Activated CD4-positive, alpha-beta T cell treated with anti-CD3 and anti-CD28 coated beads for 36 hours (primary cell): Measurements from ENCODE around the gene SOX2. TPM values are rescaled to one million over a fixed set of nuclear protein-coding genes. Genes with fewer than 3 reads are reported as not detected.

Experiments used
- ATAC-seq: fragments of 200-7000 bp; cut with Tn5 transposase; one replicate; pipeline ENCODE4 v1.10.0; 2021; ENCODE audit warnings: mild to moderate bottlenecking, moderate library complexity
- CTCF ChIA-PET: fragments of 350-600 bp; sonication (Branson Sonifier 250); formaldehyde crosslinking; loops from one replicate; lab custom pipeline; 2021; ENCODE audit warnings: antibody characterized with exemption; lab: Charles Lee
- POLR2A ChIA-PET: fragments of 350-600 bp; sonication (Branson Sonifier 250); formaldehyde crosslinking; loops from one replicate; lab custom pipeline; 2021; ENCODE audit warnings: antibody characterized with exemption, inconsistent platforms; lab: Charles Lee
- DNase-seq: peaks from one replicate; pipeline ENCODE4 v3.0.0-alpha.2; 2020
- H3K27ac Mint-ChIP-seq: one replicate; pipeline ENCODE4 v1.8.0; 2021; ENCODE audit warnings: mixed read lengths
- H3K27me3 Mint-ChIP-seq: one replicate; pipeline ENCODE4 v1.8.0; 2021; ENCODE audit warnings: mixed read lengths
- H3K36me3 Mint-ChIP-seq: one replicate; pipeline ENCODE4 v1.8.0; 2021; ENCODE audit warnings: low read depth, mixed read lengths
- H3K4me1 Mint-ChIP-seq: one replicate; pipeline ENCODE4 v1.8.0; 2021; ENCODE audit warnings: mixed read lengths
- H3K4me3 Mint-ChIP-seq: one replicate; pipeline ENCODE4 v1.8.0; 2021; ENCODE audit warnings: mild to moderate bottlenecking, moderate library complexity, mixed read lengths
- H3K9me3 Mint-ChIP-seq: one replicate; pipeline ENCODE4 v1.8.0; 2021; ENCODE audit warnings: low read depth, mixed read lengths
- intact Hi-C, 2 experiments: fragments of 100-400 bp; cut with DNase I in 1 of 2; cut with micrococcal nuclease in 1 of 2; formaldehyde crosslinking; loops; one replicate each; pipeline versions ENCODE4 v1.14.2 to v1.15.1; 2022 to 2024; cut with DNase I, micrococcal nuclease
- total RNA-seq, 2 experiments: library from RNA; stranded (reverse); gene quantifications; one replicate each; pipeline ENCODE4 v1.2.3, GENCODE V29; 2021

Gene SOX2
- total RNA-seq, 2 experiments from 2014 or later, result not detected

GRCh38 chr3:181725131-181725731 lies 13.5 kb downstream of the SOX2 start:
- CTCF ChIA-PET, result no interaction called here
- no peak for DNase-seq
- peaks cover 12% of the 10 kb centered on the region for H3K4me1 Mint-ChIP-seq
- H3K27me3 Mint-ChIP-seq, result peaks cover 89% of the 10 kb centered on the region
- peaks cover 16% of the 10 kb centered on the region for H3K36me3 Mint-ChIP-seq
- no peak for ATAC-seq
- peaks cover 18% of the 10 kb centered on the region for H3K9me3 Mint-ChIP-seq
- H3K4me3 Mint-ChIP-seq, result no peak overlapping the region
- intact Hi-C loops, result loop anchor here in 1 of 2 experiments (5.0 kb wide), 1 partner anchor 957 kb away; no protein-coding TSS in a partner anchor
- POLR2A ChIA-PET, result no interaction called here
- no peak overlapping the region for H3K27ac Mint-ChIP-seq

GRCh38 chr3:181725830-181726229 lies 14.1 kb downstream of the SOX2 start:
- Mint-ChIP-seq H3K27me3 (peaks cover 90% of the 10 kb centered on the region), H3K36me3 (peaks cover 16% of the 10 kb centered on the region), H3K4me3 (no peak overlapping the region), H3K4me1 (peaks cover 12% of the 10 kb centered on the region), H3K27ac (no peak overlapping the region), H3K9me3 (peaks cover 18% of the 10 kb centered on the region)
- POLR2A ChIA-PET, result no interaction called here
- CTCF ChIA-PET, result no interaction called here
- ATAC-seq (no peak), DNase-seq (no peak)
- intact Hi-C loops, result loop anchor here (2.0 to 5.0 kb wide), 2 partner anchors 13 to 956 kb away; no protein-coding TSS in a partner anchor

- CTCF ChIA-PET, result interaction anchor here (3.3 kb wide), 1 partner anchor 25 kb away, joined by 16 read pairs; no protein-coding TSS in a partner anchor
- Mint-ChIP-seq H3K27me3 (peaks cover 88% of the 10 kb centered on the region), H3K36me3 (peaks cover 16% of the 10 kb centered on the region), H3K27ac (no peak overlapping the region), H3K4me3 (peak overlapping the region; percentile 35), H3K9me3 (peaks cover 18% of the 10 kb centered on the region), H3K4me1 (peaks cover 12% of the 10 kb centered on the region)
- DNase-seq (no peak), ATAC-seq (no peak)
- POLR2A ChIA-PET, result no interaction called here
- intact Hi-C loops, result loop anchor here (2.0 to 5.0 kb wide), 2 partner anchors 14 to 956 kb away; no protein-coding TSS in a partner anchor
Observed at GRCh38 chr3:181726351-181727330, 14.9 kb downstream of the SOX2 start.

- intact Hi-C loops, result loop anchor here (2.0 to 5.0 kb wide), 2 partner anchors 15 to 955 kb away; no protein-coding TSS in a partner anchor
- Mint-ChIP-seq H3K9me3 (peaks cover 15% of the 10 kb centered on the region), H3K36me3 (peaks cover 13% of the 10 kb centered on the region), H3K4me3 (peak overlapping the region; percentile 35), H3K4me1 (peaks cover 12% of the 10 kb centered on the region), H3K27me3 (peaks cover 82% of the 10 kb centered on the region), H3K27ac (no peak overlapping the region)
- no peak for DNase-seq
- POLR2A ChIA-PET, result no interaction called here
- CTCF ChIA-PET, result interaction anchor here (1.2 to 3.3 kb wide), 2 partner anchors 19 to 26 kb away, joined by 3 to 16 read pairs; no protein-coding TSS in a partner anchor
- ATAC-seq, result no peak
Observed at GRCh38 chr3:181727341-181728032, 15.8 kb downstream of the SOX2 start.

GRCh38 chr3:181728470-181729340 lies 17.0 kb downstream of the SOX2 start:
- ATAC-seq, result no peak
- ChIA-PET CTCF (interaction anchor here (1.2 to 3.3 kb wide), 2 partner anchors 20 to 27 kb away, joined by 3 to 16 read pairs; no protein-coding TSS in a partner anchor), POLR2A (no interaction called here)
- intact Hi-C loops, result loop anchor here in 1 of 2 experiments (5.0 kb wide), 1 partner anchor 954 kb away; no protein-coding TSS in a partner anchor
- H3K4me1 Mint-ChIP-seq, result peaks cover 12% of the 10 kb centered on the region
- H3K36me3 Mint-ChIP-seq, result peaks cover 11% of the 10 kb centered on the region
- peaks cover 7% of the 10 kb centered on the region for H3K9me3 Mint-ChIP-seq
- H3K27me3 Mint-ChIP-seq, result peaks cover 72% of the 10 kb centered on the region
- no peak overlapping the region for H3K4me3 Mint-ChIP-seq
- H3K27ac Mint-ChIP-seq, result no peak overlapping the region
- no peak for DNase-seq

GRCh38 chr3:181729341-181729869 lies 17.7 kb downstream of the SOX2 start:
- POLR2A ChIA-PET, result no interaction called here
- DNase-seq (no peak), ATAC-seq (no peak)
- intact Hi-C loops, result loop anchor here in 1 of 2 experiments (5.0 kb wide), 1 partner anchor 953 kb away; no protein-coding TSS in a partner anchor
- H3K36me3 Mint-ChIP-seq, result peaks cover 6% of the 10 kb centered on the region
- H3K27me3 Mint-ChIP-seq, result peaks cover 65% of the 10 kb centered on the region
- peaks cover 10% of the 10 kb centered on the region for H3K4me1 Mint-ChIP-seq
- no peak overlapping the region for H3K27ac Mint-ChIP-seq
- H3K9me3 Mint-ChIP-seq, result peaks cover 2% of the 10 kb centered on the region
- no peak overlapping the region for H3K4me3 Mint-ChIP-seq
- CTCF ChIA-PET, result interaction anchor here (3.3 kb wide), 1 partner anchor 28 kb away, joined by 16 read pairs; no protein-coding TSS in a partner anchor

- peaks cover 60% of the 10 kb centered on the region for H3K27me3 Mint-ChIP-seq
- ChIA-PET CTCF (interaction anchor here (3.3 kb wide), 1 partner anchor 29 kb away, joined by 16 read pairs; no protein-coding TSS in a partner anchor), POLR2A (no interaction called here)
- no peak overlapping the region for H3K27ac Mint-ChIP-seq
- intact Hi-C loops, result no loop called here
- no peaks in the 10 kb centered on the region for H3K9me3 Mint-ChIP-seq
- ATAC-seq (no peak), DNase-seq (no peak)
- peaks cover 2% of the 10 kb centered on the region for H3K36me3 Mint-ChIP-seq
- peaks cover 9% of the 10 kb centered on the region for H3K4me1 Mint-ChIP-seq
- H3K4me3 Mint-ChIP-seq, result no peak overlapping the region
Observed at GRCh38 chr3:181730316-181730715, 18.6 kb downstream of the SOX2 start.

- CTCF ChIA-PET, result no interaction called here
- DNase-seq (no peak), ATAC-seq (no peak)
- Mint-ChIP-seq H3K27ac (no peak overlapping the region), H3K36me3 (peaks cover 2% of the 10 kb centered on the region), H3K9me3 (no peaks in the 10 kb centered on the region), H3K27me3 (peaks cover 55% of the 10 kb centered on the region), H3K4me1 (peaks cover 9% of the 10 kb centered on the region), H3K4me3 (no peak overlapping the region)
- intact Hi-C loops, result no loop called here
- POLR2A ChIA-PET, result no interaction called here
Observed at GRCh38 chr3:181730934-181731333, 19.2 kb downstream of the SOX2 start.

GRCh38 chr3:181735911-181736310 lies 24.2 kb downstream of the SOX2 start:
- no peak for DNase-seq
- ChIA-PET POLR2A (no interaction called here), CTCF (no interaction called here)
- no peak for ATAC-seq
- Mint-ChIP-seq H3K4me3 (no peak overlapping the region), H3K27ac (no peak overlapping the region), H3K4me1 (no peaks in the 10 kb centered on the region), H3K36me3 (no peaks in the 10 kb centered on the region), H3K27me3 (peaks cover 16% of the 10 kb centered on the region), H3K9me3 (no peaks in the 10 kb centered on the region)
- intact Hi-C loops, result no loop called here

- Mint-ChIP-seq H3K27ac (no peak overlapping the region), H3K27me3 (peaks cover 8% of the 10 kb centered on the region), H3K4me3 (no peak overlapping the region), H3K36me3 (no peaks in the 10 kb centered on the region), H3K9me3 (no peaks in the 10 kb centered on the region), H3K4me1 (no peaks in the 10 kb centered on the region)
- DNase-seq (no peak), ATAC-seq (no peak)
- intact Hi-C loops, result no loop called here
- POLR2A ChIA-PET, result no interaction called here
- CTCF ChIA-PET, result no interaction called here
Observed at GRCh38 chr3:181738551-181738950, 26.8 kb downstream of the SOX2 start.
